Measurements from ENCODE around the gene MAB21L3. TPM values are rescaled to one million over a fixed set of nuclear protein-coding genes. Genes with fewer than 3 reads are reported as not detected.

The MAB21L3 gene
- total and polyA plus RNA-seq, 2 donors = 0.14 to 0.23 TPM

GRCh38 chr1:116154536-116154935 lies 43.3 kb downstream of the MAB21L3 start:
- no peaks in the 10 kb centered on the region for H3K27me3 ChIP-seq (ENCODE audit: control insufficient read depth in 2 of 2, insufficient read depth in 1 of 2, low read length in 1 of 2)
- no peaks in the 10 kb centered on the region for H3K36me3 ChIP-seq (ENCODE audit: control insufficient read depth in 2 of 2, insufficient read depth in 2 of 2, low read length in 1 of 2)
- no peak for DNase-seq (ENCODE audit: low read depth in 6 of 9, low spot score in 9 of 9)
- over 99% methylated on average over 4 of the region's 4 CpGs for WGBS
- no peaks in the 10 kb centered on the region for H3K9me3 ChIP-seq (ENCODE audit: control insufficient read depth in 2 of 2, insufficient read depth in 1 of 2, low read length in 1 of 2)
- H3K4me1 ChIP-seq (ENCODE audit: control insufficient read depth in 2 of 2, insufficient read depth in 2 of 2, low read length in 2 of 2) = peaks cover 3 to 12% of the 10 kb centered on the region in 2 donors
- no peak overlapping the region for H3K4me3 ChIP-seq (ENCODE audit: low read length in 2 of 2)
- H3K27ac ChIP-seq (ENCODE audit: low read depth in 1 of 2, low read length in 1 of 2) = no peak overlapping the region

- Histone ChIP-seq H3K4me3 (ENCODE audit: low read length in 2 of 2) (no peak overlapping the region), H3K9me3 (ENCODE audit: control insufficient read depth in 2 of 2, insufficient read depth in 1 of 2, low read length in 1 of 2) (no peaks in the 10 kb centered on the region), H3K27ac (ENCODE audit: low read depth in 1 of 2, low read length in 1 of 2) (no peak overlapping the region), H3K36me3 (ENCODE audit: control insufficient read depth in 2 of 2, insufficient read depth in 2 of 2, low read length in 1 of 2) (no peaks in the 10 kb centered on the region), H3K4me1 (ENCODE audit: control insufficient read depth in 2 of 2, insufficient read depth in 2 of 2, low read length in 2 of 2) (peaks cover 0 to 3% of the 10 kb centered on the region in 2 donors), H3K27me3 (ENCODE audit: control insufficient read depth in 2 of 2, insufficient read depth in 1 of 2, low read length in 1 of 2) (no peaks in the 10 kb centered on the region)
- WGBS = over 99% methylated on average over 4 of the region's 4 CpGs
- DNase-seq (ENCODE audit: low read depth in 6 of 9, low spot score in 9 of 9) = no peak
These were observed 45.9 kb downstream of the MAB21L3 start for GRCh38 chr1:116157096-116157495.

GRCh38 chr1:116159177-116159576 lies 48.0 kb downstream of the MAB21L3 start:
- Histone ChIP-seq H3K4me3 (ENCODE audit: low read length in 2 of 2) (no peak overlapping the region), H3K9me3 (ENCODE audit: control insufficient read depth in 2 of 2, insufficient read depth in 1 of 2, low read length in 1 of 2) (no peaks in the 10 kb centered on the region), H3K27ac (ENCODE audit: low read depth in 1 of 2, low read length in 1 of 2) (no peak overlapping the region), H3K36me3 (ENCODE audit: control insufficient read depth in 2 of 2, insufficient read depth in 2 of 2, low read length in 1 of 2) (no peaks in the 10 kb centered on the region), H3K27me3 (ENCODE audit: control insufficient read depth in 2 of 2, insufficient read depth in 1 of 2, low read length in 1 of 2) (no peaks in the 10 kb centered on the region), H3K4me1 (ENCODE audit: control insufficient read depth in 2 of 2, insufficient read depth in 2 of 2, low read length in 2 of 2) (peaks cover 0 to 2% of the 10 kb centered on the region in 2 donors)
- DNase-seq (ENCODE audit: low read depth in 6 of 9, low spot score in 9 of 9) = no peak
- 96% methylated on average over 1 of the region's 1 CpG for WGBS

- Histone ChIP-seq H3K4me1 (ENCODE audit: control insufficient read depth in 2 of 2, insufficient read depth in 2 of 2, low read length in 2 of 2) (peaks cover 0 to 4% of the 10 kb centered on the region in 2 donors), H3K4me3 (ENCODE audit: low read length in 2 of 2) (no peak overlapping the region), H3K27ac (ENCODE audit: low read depth in 1 of 2, low read length in 1 of 2) (no peak overlapping the region), H3K36me3 (ENCODE audit: control insufficient read depth in 2 of 2, insufficient read depth in 2 of 2, low read length in 1 of 2) (no peaks in the 10 kb centered on the region), H3K27me3 (ENCODE audit: control insufficient read depth in 2 of 2, insufficient read depth in 1 of 2, low read length in 1 of 2) (no peaks in the 10 kb centered on the region), H3K9me3 (ENCODE audit: control insufficient read depth in 2 of 2, insufficient read depth in 1 of 2, low read length in 1 of 2) (no peaks in the 10 kb centered on the region)
- no peak for DNase-seq (ENCODE audit: low read depth in 6 of 9, low spot score in 9 of 9)
- 94% methylated on average over 1 of the region's 1 CpG for WGBS
These were observed 48.4 kb downstream of the MAB21L3 start for GRCh38 chr1:116159611-116160010.

- 92% methylated on average over 2 of the region's 2 CpGs for WGBS
- no peak for DNase-seq (ENCODE audit: low read depth in 6 of 9, low spot score in 9 of 9)
- no peaks in the 10 kb centered on the region for H3K27me3 ChIP-seq (ENCODE audit: control insufficient read depth in 2 of 2, insufficient read depth in 1 of 2, low read length in 1 of 2)
- H3K9me3 ChIP-seq (ENCODE audit: control insufficient read depth in 2 of 2, insufficient read depth in 1 of 2, low read length in 1 of 2) = no peaks in the 10 kb centered on the region
- no peak overlapping the region for H3K4me3 ChIP-seq (ENCODE audit: low read length in 2 of 2)
- peaks cover 0 to 7% of the 10 kb centered on the region in 2 donors for H3K4me1 ChIP-seq (ENCODE audit: control insufficient read depth in 2 of 2, insufficient read depth in 2 of 2, low read length in 2 of 2)
- no peak overlapping the region for H3K27ac ChIP-seq (ENCODE audit: low read depth in 1 of 2, low read length in 1 of 2)
- no peaks in the 10 kb centered on the region for H3K36me3 ChIP-seq (ENCODE audit: control insufficient read depth in 2 of 2, insufficient read depth in 2 of 2, low read length in 1 of 2)
These were observed 50.2 kb downstream of the MAB21L3 start for GRCh38 chr1:116161390-116161789.

- DNase-seq (ENCODE audit: low read depth in 6 of 9, low spot score in 9 of 9) = no peak
- no peaks in the 10 kb centered on the region for H3K36me3 ChIP-seq (ENCODE audit: control insufficient read depth in 2 of 2, insufficient read depth in 2 of 2, low read length in 1 of 2)
- no peaks in the 10 kb centered on the region for H3K27me3 ChIP-seq (ENCODE audit: control insufficient read depth in 2 of 2, insufficient read depth in 1 of 2, low read length in 1 of 2)
- no peak overlapping the region for H3K4me3 ChIP-seq (ENCODE audit: low read length in 2 of 2)
- H3K4me1 ChIP-seq (ENCODE audit: control insufficient read depth in 2 of 2, insufficient read depth in 2 of 2, low read length in 2 of 2) = peaks cover 0 to 7% of the 10 kb centered on the region in 2 donors
- H3K27ac ChIP-seq (ENCODE audit: low read depth in 1 of 2, low read length in 1 of 2) = no peak overlapping the region
- no peaks in the 10 kb centered on the region for H3K9me3 ChIP-seq (ENCODE audit: control insufficient read depth in 2 of 2, insufficient read depth in 1 of 2, low read length in 1 of 2)
These were observed 50.7 kb downstream of the MAB21L3 start for GRCh38 chr1:116161877-116162390.

GRCh38 chr1:116163533-116163932 lies 52.3 kb downstream of the MAB21L3 start:
- DNase-seq (ENCODE audit: low read depth in 6 of 9, low spot score in 9 of 9) = no peak
- H3K9me3 ChIP-seq (ENCODE audit: control insufficient read depth in 2 of 2, insufficient read depth in 1 of 2, low read length in 1 of 2) = no peaks in the 10 kb centered on the region
- H3K4me1 ChIP-seq (ENCODE audit: control insufficient read depth in 2 of 2, insufficient read depth in 2 of 2, low read length in 2 of 2) = peaks cover 6 to 17% of the 10 kb centered on the region in 2 donors
- H3K27ac ChIP-seq (ENCODE audit: low read depth in 1 of 2, low read length in 1 of 2) = no peak overlapping the region
- peaks cover 0 to 6% of the 10 kb centered on the region in 2 donors for H3K27me3 ChIP-seq (ENCODE audit: control insufficient read depth in 2 of 2, insufficient read depth in 1 of 2, low read length in 1 of 2)
- no peaks in the 10 kb centered on the region for H3K36me3 ChIP-seq (ENCODE audit: control insufficient read depth in 2 of 2, insufficient read depth in 2 of 2, low read length in 1 of 2)
- no peak overlapping the region for H3K4me3 ChIP-seq (ENCODE audit: low read length in 2 of 2)

GRCh38 chr1:116164150-116164549 lies 53.0 kb downstream of the MAB21L3 start:
- no peak overlapping the region for H3K27ac ChIP-seq (ENCODE audit: low read depth in 1 of 2, low read length in 1 of 2)
- WGBS = 72% methylated on average over 2 of the region's 2 CpGs
- H3K4me3 ChIP-seq (ENCODE audit: low read length in 2 of 2) = no peak overlapping the region

GRCh38 chr1:116164604-116165368 lies 53.6 kb downstream of the MAB21L3 start:
- H3K36me3 ChIP-seq (ENCODE audit: control insufficient read depth in 2 of 2, insufficient read depth in 2 of 2, low read length in 1 of 2) = no peaks in the 10 kb centered on the region
- no peaks in the 10 kb centered on the region for H3K9me3 ChIP-seq (ENCODE audit: control insufficient read depth in 2 of 2, insufficient read depth in 1 of 2, low read length in 1 of 2)
- no peak overlapping the region for H3K4me3 ChIP-seq (ENCODE audit: low read length in 2 of 2)
- 87% methylated on average over 4 of the region's 4 CpGs for WGBS
- peaks cover 9 to 25% of the 10 kb centered on the region in 2 donors for H3K4me1 ChIP-seq (ENCODE audit: control insufficient read depth in 2 of 2, insufficient read depth in 2 of 2, low read length in 2 of 2)
- no peak for DNase-seq (ENCODE audit: low read depth in 6 of 9, low spot score in 9 of 9)
- H3K27ac ChIP-seq (ENCODE audit: low read depth in 1 of 2, low read length in 1 of 2) = no peak overlapping the region
- H3K27me3 ChIP-seq (ENCODE audit: control insufficient read depth in 2 of 2, insufficient read depth in 1 of 2, low read length in 1 of 2) = peaks cover 0 to 6% of the 10 kb centered on the region in 2 donors

More at GRCh38 chr1:116164150-116164549, 53.0 kb downstream of the MAB21L3 start:
- Histone ChIP-seq H3K27me3 (ENCODE audit: control insufficient read depth in 2 of 2, insufficient read depth in 1 of 2, low read length in 1 of 2) (peaks cover 0 to 6% of the 10 kb centered on the region in 2 donors), H3K4me1 (ENCODE audit: control insufficient read depth in 2 of 2, insufficient read depth in 2 of 2, low read length in 2 of 2) (peaks cover 9 to 23% of the 10 kb centered on the region in 2 donors), H3K9me3 (ENCODE audit: control insufficient read depth in 2 of 2, insufficient read depth in 1 of 2, low read length in 1 of 2) (no peaks in the 10 kb centered on the region), H3K36me3 (ENCODE audit: control insufficient read depth in 2 of 2, insufficient read depth in 2 of 2, low read length in 1 of 2) (no peaks in the 10 kb centered on the region)
- no peak for DNase-seq (ENCODE audit: low read depth in 6 of 9, low spot score in 9 of 9)
